T-helper 2 cell treated with Interferon-gamma antibody and Interleukin-4, amounts not matched to agents 5 μg/mL and 100 μg/mL, for 36 hours (primary cell): Measurements from ENCODE around the gene IKZF5.

Experiments used
- DNase-seq: peaks from one replicate; pipeline ENCODE4 v3.0.0; 2021; ENCODE audit warnings: low spot score
- H3K27ac Mint-ChIP-seq: one replicate; pipeline ENCODE4 v1.8.0; 2021; ENCODE audit warnings: mild to moderate bottlenecking, mixed read lengths
- H3K27me3 Mint-ChIP-seq: one replicate; pipeline ENCODE4 v1.8.0; 2021; ENCODE audit warnings: low read depth, mixed read lengths
- H3K36me3 Mint-ChIP-seq: one replicate; pipeline ENCODE4 v1.8.0; 2021; ENCODE audit warnings: low read depth, mixed read lengths
- H3K4me1 Mint-ChIP-seq: one replicate; pipeline ENCODE4 v1.8.0; 2021; ENCODE audit warnings: low read depth, mixed read lengths
- H3K4me3 Mint-ChIP-seq: one replicate; pipeline ENCODE4 v1.8.0; 2022; ENCODE audit warnings: mild to moderate bottlenecking, moderate library complexity, mixed read lengths
- H3K9me3 Mint-ChIP-seq: one replicate; pipeline ENCODE4 v1.8.0; 2021; ENCODE audit warnings: mixed read lengths

IKZF5 gene

GRCh38 chr10:122981066-122981464, 27.5 kb downstream of the IKZF5 start:
- Mint-ChIP-seq H3K27me3 (peaks cover 11% of the 10 kb centered on the region), H3K4me3 (peak overlapping the region; percentile 92), H3K36me3 (peaks cover 2% of the 10 kb centered on the region), H3K9me3 (no peaks in the 10 kb centered on the region), H3K27ac (peak overlapping the region; percentile 99), H3K4me1 (peaks cover 13% of the 10 kb centered on the region)
- no peak for DNase-seq

GRCh38 chr10:122980209-122981065, 28.2 kb downstream of the IKZF5 start, which contains the start of gene PSTK:
PSTK (plus strand) TSS chr10:122980401; CDS start chr10:122980480, 79 bp downstream.
- H3K9me3 Mint-ChIP-seq, result no peaks in the 10 kb centered on the region
- peak within 1 kb of the TSS; percentile 99 for H3K27ac Mint-ChIP-seq
- DNase-seq, result peak; percentile 89
- H3K4me1 Mint-ChIP-seq, result peaks cover 13% of the 10 kb centered on the region
- H3K4me3 Mint-ChIP-seq, result peak within 1 kb of the TSS; percentile 92
- H3K27me3 Mint-ChIP-seq, result peaks cover 14% of the 10 kb centered on the region
- H3K36me3 Mint-ChIP-seq, result peaks cover 2% of the 10 kb centered on the region

GRCh38 chr10:122974543-122975064, 34.0 kb downstream of the IKZF5 start:
- Mint-ChIP-seq H3K36me3 (no peaks in the 10 kb centered on the region), H3K27ac (no peak overlapping the region), H3K4me1 (no peaks in the 10 kb centered on the region), H3K4me3 (no peak overlapping the region), H3K9me3 (no peaks in the 10 kb centered on the region), H3K27me3 (peaks cover 25% of the 10 kb centered on the region)
- DNase-seq, result no peak

- no peak for DNase-seq
- no peaks in the 10 kb centered on the region for H3K36me3 Mint-ChIP-seq
- no peaks in the 10 kb centered on the region for H3K4me1 Mint-ChIP-seq
- peaks cover 25% of the 10 kb centered on the region for H3K27me3 Mint-ChIP-seq
- peaks cover under 1% of the 10 kb centered on the region for H3K9me3 Mint-ChIP-seq
- H3K4me3 Mint-ChIP-seq, result no peak overlapping the region
- no peak overlapping the region for H3K27ac Mint-ChIP-seq
Measured at GRCh38 chr10:122974023-122974422, 34.6 kb downstream of the IKZF5 start.

- H3K27ac Mint-ChIP-seq, result no peak overlapping the region
- H3K27me3 Mint-ChIP-seq, result peaks cover 22% of the 10 kb centered on the region
- H3K36me3 Mint-ChIP-seq, result no peaks in the 10 kb centered on the region
- H3K9me3 Mint-ChIP-seq, result peaks cover 30% of the 10 kb centered on the region
- no peaks in the 10 kb centered on the region for H3K4me1 Mint-ChIP-seq
- H3K4me3 Mint-ChIP-seq, result no peak overlapping the region
- DNase-seq, result no peak
Measured at GRCh38 chr10:122968698-122969097, 39.9 kb downstream of the IKZF5 start.

GRCh38 chr10:122966879-122967278, 41.7 kb downstream of the IKZF5 start:
- no peaks in the 10 kb centered on the region for H3K4me1 Mint-ChIP-seq
- no peak overlapping the region for H3K27ac Mint-ChIP-seq
- peaks cover 18% of the 10 kb centered on the region for H3K27me3 Mint-ChIP-seq
- no peaks in the 10 kb centered on the region for H3K36me3 Mint-ChIP-seq
- no peak overlapping the region for H3K4me3 Mint-ChIP-seq
- no peak for DNase-seq
- H3K9me3 Mint-ChIP-seq, result peaks cover 30% of the 10 kb centered on the region

- Mint-ChIP-seq H3K4me1 (no peaks in the 10 kb centered on the region), H3K9me3 (peaks cover 17% of the 10 kb centered on the region), H3K27ac (no peak overlapping the region), H3K27me3 (peaks cover 6% of the 10 kb centered on the region), H3K36me3 (no peaks in the 10 kb centered on the region), H3K4me3 (no peak overlapping the region)
- no peak for DNase-seq
Measured at GRCh38 chr10:122962405-122962804, 46.2 kb downstream of the IKZF5 start.

- Mint-ChIP-seq H3K27ac (no peak overlapping the region), H3K36me3 (peaks cover 8% of the 10 kb centered on the region), H3K9me3 (no peaks in the 10 kb centered on the region), H3K4me1 (peaks cover 12% of the 10 kb centered on the region), H3K27me3 (peaks cover 17% of the 10 kb centered on the region), H3K4me3 (no peak overlapping the region)
- DNase-seq, result no peak
Measured at GRCh38 chr10:122957474-122957873, 51.1 kb downstream of the IKZF5 start.

GRCh38 chr10:122955892-122956291, 52.7 kb downstream of the IKZF5 start:
- no peak overlapping the region for H3K4me3 Mint-ChIP-seq
- peaks cover 17% of the 10 kb centered on the region for H3K4me1 Mint-ChIP-seq
- H3K36me3 Mint-ChIP-seq, result peaks cover 16% of the 10 kb centered on the region

GRCh38 chr10:122954731-122955050, 53.9 kb downstream of the IKZF5 start:
- Mint-ChIP-seq H3K36me3 (peaks cover 20% of the 10 kb centered on the region), H3K27ac (no peak overlapping the region), H3K4me1 (peaks cover 25% of the 10 kb centered on the region), H3K9me3 (no peaks in the 10 kb centered on the region), H3K4me3 (peak overlapping the region; percentile 94), H3K27me3 (peaks cover 17% of the 10 kb centered on the region)
- no peak for DNase-seq

More at GRCh38 chr10:122955892-122956291, 52.7 kb downstream of the IKZF5 start:
- Mint-ChIP-seq H3K27ac (no peak overlapping the region), H3K27me3 (peaks cover 17% of the 10 kb centered on the region), H3K9me3 (no peaks in the 10 kb centered on the region)
- no peak for DNase-seq

GRCh38 chr10:122953902-122954730, 54.5 kb downstream of the IKZF5 start, which contains the start of gene C10orf88:
C10orf88 (minus strand) TSS chr10:122954227; CDS start chr10:122954178, 49 bp downstream.
- Mint-ChIP-seq H3K4me3 (peak within 1 kb of the TSS; percentile 94), H3K36me3 (peaks cover 23% of the 10 kb centered on the region), H3K27ac (peak within 1 kb of the TSS; percentile 89), H3K9me3 (no peaks in the 10 kb centered on the region), H3K27me3 (peaks cover 17% of the 10 kb centered on the region), H3K4me1 (peaks cover 25% of the 10 kb centered on the region)
- peak; percentile 97 for DNase-seq

- Mint-ChIP-seq H3K4me3 (no peak overlapping the region), H3K4me1 (peaks cover 22% of the 10 kb centered on the region), H3K27me3 (peaks cover 2% of the 10 kb centered on the region), H3K36me3 (peaks cover 43% of the 10 kb centered on the region), H3K27ac (no peak overlapping the region), H3K9me3 (no peaks in the 10 kb centered on the region)
- DNase-seq, result no peak
Measured at GRCh38 chr10:122949296-122949695, 59.3 kb downstream of the IKZF5 start.
